ENCODE measurements around the gene NOS1AP. TPM values are rescaled to one million over a fixed set of nuclear protein-coding genes. Genes with fewer than 3 reads are reported as not detected.

NOS1AP gene
- total and polyA plus RNA-seq, 2 donors (not counting 3 experiments of a cell fraction or from before 2014, with no cell fraction given): 1.3 to 5.4 TPM

GRCh38 chr1:162264108-162264507 is 194.6 kb downstream of the NOS1AP start:
- ChIA-PET CTCF (no interaction called here), POLR2A (no interaction called here)
- Histone ChIP-seq H3K4me1 (ENCODE audit: control insufficient read depth, extremely low read depth, insufficient read depth, low read length) (no peaks in the 10 kb centered on the region), H4K20me1 (replicated peaks; ENCODE audit: control insufficient read depth, extremely low read depth, insufficient read depth, low read length) (no peaks in the 10 kb centered on the region), H3K27me3 (ENCODE audit: control insufficient read depth in 2 of 2, insufficient read depth in 2 of 2, low read length in 2 of 2) (no peaks in the 10 kb centered on the region), H2AFZ (ENCODE audit: low read depth, low read length) (no peak overlapping the region), H3K79me2 (ENCODE audit: control insufficient read depth, insufficient read depth, low read length) (no peaks in the 10 kb centered on the region), H3K36me3 (ENCODE audit: control insufficient read depth in 2 of 2, extremely low read depth in 1 of 2, insufficient read depth in 2 of 2, low read length in 2 of 2) (no peaks in the 10 kb centered on the region), H3K27ac (ENCODE audit: insufficient read depth, low read depth, low read length) (no peak overlapping the region), H3K9me3 (replicated peaks; ENCODE audit: control insufficient read depth, insufficient read depth, low read length) (no peaks in the 10 kb centered on the region), H3K9me1 (replicated peaks; ENCODE audit: control insufficient read depth, extremely low read depth, insufficient read depth, low read length) (no peaks in the 10 kb centered on the region), H3K4me3 (replicated peaks in 1 of 3; ENCODE audit: insufficient read depth in 1 of 3, low read depth in 1 of 3, low read length in 3 of 3) (no peak overlapping the region), H3K4me2 (ENCODE audit: insufficient read depth, low read length) (no peak overlapping the region), H3K9ac (replicated peaks; ENCODE audit: extremely low read depth, insufficient read depth, low read length) (no peak overlapping the region)
- dilution Hi-C loops (cut with MboI; ENCODE audit: extremely low pct_ligation_motif_present, low sequenced_read_pairs): no loop called here
- BruUV-seq (replicated peaks): no TSS peak
- no peak for DNase-seq (ENCODE audit: low read depth, low spot score)
- FAIRE-seq: no peak
- TF ChIP-seq POLR2AphosphoS5 (IDR thresholded peaks at IDR 0.05; ENCODE audit: insufficient read depth, low read depth, low read length) (no peak), MYC (IDR thresholded peaks at IDR 0.05; ENCODE audit: low read depth, low read length) (no peak), FOS (IDR thresholded peaks at IDR 0.05; ENCODE audit: borderline replicate concordance, insufficient read depth, low read length) (no peak), EZH2 (IDR thresholded peaks at IDR 0.05; ENCODE audit: borderline replicate concordance, low read depth, low read length, severe bottlenecking) (no peak), CTCF (IDR thresholded peaks at IDR 0.05; ENCODE audit: extremely low read depth in 1 of 2, insufficient read depth in 1 of 2, low read depth in 1 of 2, low read length in 2 of 2) (no peak), GATA2 (IDR thresholded peaks at IDR 0.05; ENCODE audit: insufficient read depth, insufficient read length, low read depth, low read length) (no peak), POLR2A (IDR thresholded peaks at IDR 0.05; ENCODE audit: low read depth, low read length) (no peak), JUN (IDR thresholded peaks at IDR 0.05; ENCODE audit: borderline replicate concordance, insufficient read depth, insufficient read length, low read depth) (no peak), MAX (IDR thresholded peaks at IDR 0.05; ENCODE audit: insufficient read depth, insufficient read length) (no peak)
- intact Hi-C loops (cut with micrococcal nuclease): no loop called here
